Measurements from ENCODE around the gene FSTL3.

- TF ChIP-seq, protein P1, sequence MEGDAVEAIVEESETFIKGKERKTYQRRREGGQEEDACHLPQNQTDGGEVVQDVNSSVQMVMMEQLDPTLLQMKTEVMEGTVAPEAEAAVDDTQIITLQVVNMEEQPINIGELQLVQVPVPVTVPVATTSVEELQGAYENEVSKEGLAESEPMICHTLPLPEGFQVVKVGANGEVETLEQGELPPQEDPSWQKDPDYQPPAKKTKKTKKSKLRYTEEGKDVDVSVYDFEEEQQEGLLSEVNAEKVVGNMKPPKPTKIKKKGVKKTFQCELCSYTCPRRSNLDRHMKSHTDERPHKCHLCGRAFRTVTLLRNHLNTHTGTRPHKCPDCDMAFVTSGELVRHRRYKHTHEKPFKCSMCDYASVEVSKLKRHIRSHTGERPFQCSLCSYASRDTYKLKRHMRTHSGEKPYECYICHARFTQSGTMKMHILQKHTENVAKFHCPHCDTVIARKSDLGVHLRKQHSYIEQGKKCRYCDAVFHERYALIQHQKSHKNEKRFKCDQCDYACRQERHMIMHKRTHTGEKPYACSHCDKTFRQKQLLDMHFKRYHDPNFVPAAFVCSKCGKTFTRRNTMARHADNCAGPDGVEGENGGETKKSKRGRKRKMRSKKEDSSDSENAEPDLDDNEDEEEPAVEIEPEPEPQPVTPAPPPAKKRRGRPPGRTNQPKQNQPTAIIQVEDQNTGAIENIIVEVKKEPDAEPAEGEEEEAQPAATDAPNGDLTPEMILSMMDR (IDR thresholded peaks at IDR 0.05; ENCODE audit: borderline replicate concordance, extremely low read depth, low read length, poor library complexity, severe bottlenecking) = no peak
- no peak for TF ChIP-seq EZH2 (IDR thresholded peaks at IDR 0.05; ENCODE audit: borderline replicate concordance, low read depth, low read length, severe bottlenecking)
These were observed 32.3 kb downstream of the FSTL3 start, which contains the start of gene PALM for GRCh38 chr19:708154-709143.

All from DND-41 (cell line).